SK-N-MC (cell line): ENCODE data around the gene B3GAT1.
"Not testable (repeated sequence)": the region's sequence is repeated elsewhere in the genome, so short reads cannot be mapped to it uniquely, and the experiment has no call there.

Experiments
- DNase-seq: peaks from one replicate; pipeline ENCODE4 v3.0.0-alpha.2; 2011; ENCODE audit warnings: low read depth, low spot score
- H3K27ac ChIP-seq: fragments of 200-600 bp; sonication (generic); 2 replicates; pipeline ENCODE4 v1.5.1; 2016; ENCODE audit warnings: mixed run types
- H3K36me3 ChIP-seq: fragments of 200-600 bp; sonication (generic); 2 replicates; pipeline ENCODE4 v1.6.1; 2017; ENCODE audit warnings: antibody characterized with exemption, low read length, mixed read lengths; ENCODE audit not compliant: insufficient read depth
- H3K4me3 ChIP-seq: fragments of 200-600 bp; sonication (generic); 2 replicates; pipeline ENCODE4 v1.5.1; 2016
- H3K9ac ChIP-seq: fragments of 200-600 bp; sonication (generic); 2 replicates; pipeline ENCODE4 v1.8.0; 2017; ENCODE audit warnings: mixed run types, mixed read lengths; ENCODE audit not compliant: insufficient read length
- H3K9me3 ChIP-seq: fragments of 200-600 bp; sonication (generic); 2 replicates; pipeline ENCODE4 v1.6.1; 2017; ENCODE audit warnings: low read depth, mild to moderate bottlenecking, antibody characterized with exemption, low read length, moderate library complexity, mixed read lengths
- EZH2 ChIP-seq: fragments of 200-600 bp; sonication (generic); IDR thresholded peaks from one replicate; pipeline ENCODE4 v1.6.1; 2017; ENCODE audit warnings: antibody characterized with exemption
- FOXP2 ChIP-seq: optimal IDR thresholded peaks from 2 replicates; pipeline ENCODE3; 2011; ENCODE audit warnings: mild to moderate bottlenecking, moderate library complexity; ENCODE audit not compliant: insufficient read depth; ENCODE audit errors: extremely low read length, control extremely low read depth
- POLR2AphosphoS5 ChIP-seq: IDR thresholded peaks from 2 replicates; pipeline ENCODE4 v1.6.1; 2012; ENCODE audit warnings: mild to moderate bottlenecking, low read depth, low read length, borderline replicate concordance

The B3GAT1 gene

GRCh38 chr11:134346976-134347350, 65.1 kb downstream of the B3GAT1 start:
- Histone ChIP-seq H3K27ac (no peak overlapping the region), H3K9ac (no peak overlapping the region), H3K36me3 (peaks cover 10% of the 10 kb centered on the region; the same call in 1 of the 2 replicates), H3K4me3 (no peak overlapping the region), H3K9me3 (no peaks in the 10 kb centered on the region)
- DNase-seq = no peak
- TF ChIP-seq POLR2AphosphoS5 (no peak), FOXP2 (no peak), EZH2 (no peak)

GRCh38 chr11:134346101-134346975, 65.7 kb downstream of the B3GAT1 start:
- H3K9ac ChIP-seq = no peak overlapping the region
- DNase-seq = no peak
- H3K36me3 ChIP-seq = 0 out of 2 replicates have a peak, but pooled peaks cover 10% of the 10 kb centered on the region
- H3K27ac ChIP-seq = no peak overlapping the region
- H3K9me3 ChIP-seq = no peaks in the 10 kb centered on the region
- no peak overlapping the region for H3K4me3 ChIP-seq
- TF ChIP-seq EZH2 = no peak
- no peak for TF ChIP-seq POLR2AphosphoS5
- TF ChIP-seq FOXP2 = no peak

GRCh38 chr11:134345237-134345550, 66.8 kb downstream of the B3GAT1 start:
- H3K36me3 ChIP-seq = 0 out of 2 replicates have a peak, but pooled peaks cover 3% of the 10 kb centered on the region
- TF ChIP-seq POLR2AphosphoS5 = no peak
- TF ChIP-seq EZH2 = no peak
- no peak for TF ChIP-seq FOXP2
- H3K9me3 ChIP-seq = no peaks in the 10 kb centered on the region
- no peak for DNase-seq
- H3K4me3 ChIP-seq = no peak overlapping the region
- H3K27ac ChIP-seq = no peak overlapping the region
- no peak overlapping the region for H3K9ac ChIP-seq

- not testable (repeated sequence) for H3K9ac ChIP-seq, H3K36me3 ChIP-seq, H3K9me3 ChIP-seq, DNase-seq, H3K4me3 ChIP-seq, H3K27ac ChIP-seq
These were observed 67.4 kb downstream of the B3GAT1 start for GRCh38 chr11:134344497-134345236.

GRCh38 chr11:134343646-134344045, 68.4 kb downstream of the B3GAT1 start:
- Histone ChIP-seq H3K9ac (no peak overlapping the region), H3K4me3 (no peak overlapping the region), H3K36me3 (no peaks in the 10 kb centered on the region), H3K9me3 (no peaks in the 10 kb centered on the region), H3K27ac (no peak overlapping the region)
- no peak for DNase-seq
- TF ChIP-seq EZH2 (no peak), FOXP2 (no peak), POLR2AphosphoS5 (no peak)

GRCh38 chr11:134342572-134343340, 69.3 kb downstream of the B3GAT1 start:
- no peak for TF ChIP-seq EZH2
- no peak for TF ChIP-seq POLR2AphosphoS5
- no peak for TF ChIP-seq FOXP2
- DNase-seq = no peak
- no peaks in the 10 kb centered on the region; the same call in 1 of the 2 replicates for H3K36me3 ChIP-seq
- H3K9ac ChIP-seq = no peak overlapping the region
- no peaks in the 10 kb centered on the region for H3K9me3 ChIP-seq
- no peak overlapping the region for H3K27ac ChIP-seq
- H3K4me3 ChIP-seq = no peak overlapping the region

GRCh38 chr11:134341805-134342571, 70.1 kb downstream of the B3GAT1 start:
- no peak overlapping the region for H3K4me3 ChIP-seq
- no peaks in the 10 kb centered on the region; the same call in 1 of the 2 replicates for H3K36me3 ChIP-seq
- TF ChIP-seq EZH2 = no peak
- no peak for TF ChIP-seq POLR2AphosphoS5
- TF ChIP-seq FOXP2 = no peak

More at GRCh38 chr11:134341805-134342571, 70.1 kb downstream of the B3GAT1 start:
- DNase-seq = no peak
- Histone ChIP-seq H3K9ac (no peak overlapping the region), H3K27ac (no peak overlapping the region), H3K9me3 (no peaks in the 10 kb centered on the region)
